Activated T-cell treated with anti-CD3 and anti-CD28 coated beads for 1 hour (primary cell): Measurements from ENCODE around the gene SCAND1.
"Not testable (repeated sequence)": the region's sequence is repeated elsewhere in the genome, so short reads cannot be mapped to it uniquely, and the experiment has no call there.

ENCODE experiments used
- DNase-seq: peaks from one replicate; pipeline ENCODE4 v3.0.0-alpha.2; 2020; ENCODE audit warnings: low read depth

SCAND1 gene

GRCh38 chr20:35959291-35959690 is 5.0 kb upstream of the SCAND1 start:
- not testable (repeated sequence) for DNase-seq

GRCh38 chr20:35956616-35957015 is 2.3 kb upstream of the SCAND1 start:
- no peak for DNase-seq

- DNase-seq: peak; percentile 15
These were observed 577 bp upstream of the SCAND1 start for GRCh38 chr20:35954907-35955251.

GRCh38 chr20:35953387-35954199 is 709 bp downstream of the SCAND1 start:
- DNase-seq: peak; percentile 43

GRCh38 chr20:35952480-35953386 is 1.6 kb downstream of the SCAND1 start:
- no peak for DNase-seq

GRCh38 chr20:35952080-35952479 is 2.2 kb downstream of the SCAND1 start:
- not testable (repeated sequence) for DNase-seq

- DNase-seq: no peak
These were observed 4.2 kb downstream of the SCAND1 start for GRCh38 chr20:35950093-35950492.

- no peak for DNase-seq
These were observed 6.4 kb downstream of the SCAND1 start for GRCh38 chr20:35947907-35948306.

- DNase-seq: no peak
These were observed 6.8 kb downstream of the SCAND1 start for GRCh38 chr20:35947489-35947888.

GRCh38 chr20:35942243-35942642 is 12.1 kb downstream of the SCAND1 start:
- DNase-seq: no peak

- DNase-seq: no peak
These were observed 12.7 kb downstream of the SCAND1 start for GRCh38 chr20:35941620-35942019.

- no peak for DNase-seq
These were observed 15.0 kb downstream of the SCAND1 start for GRCh38 chr20:35939264-35939663.

- DNase-seq: no peak
These were observed 20.3 kb downstream of the SCAND1 start for GRCh38 chr20:35934050-35934449.

- no peak for DNase-seq
These were observed 25.0 kb downstream of the SCAND1 start for GRCh38 chr20:35929301-35929700.

GRCh38 chr20:35920523-35920922 is 33.8 kb downstream of the SCAND1 start:
- no peak for DNase-seq

GRCh38 chr20:35918021-35918420 is 36.3 kb downstream of the SCAND1 start:
- DNase-seq: no peak

- DNase-seq: no peak
These were observed 37.2 kb downstream of the SCAND1 start for GRCh38 chr20:35917077-35917476.

GRCh38 chr20:35912881-35913280 is 41.4 kb downstream of the SCAND1 start:
- DNase-seq: no peak

- DNase-seq: no peak
These were observed 44.0 kb downstream of the SCAND1 start for GRCh38 chr20:35910254-35910653.

- no peak for DNase-seq
These were observed 44.5 kb downstream of the SCAND1 start for GRCh38 chr20:35909796-35910195.

- no peak for DNase-seq
These were observed 45.1 kb downstream of the SCAND1 start for GRCh38 chr20:35909176-35909575.

GRCh38 chr20:35908007-35908406 is 46.3 kb downstream of the SCAND1 start:
- no peak for DNase-seq

- no peak for DNase-seq
These were observed 47.1 kb downstream of the SCAND1 start for GRCh38 chr20:35907017-35907701.
